ENCODE data around the gene ZBTB7C. TPM values are rescaled to one million over a fixed set of nuclear protein-coding genes. Genes with fewer than 3 reads are reported as not detected.

ZBTB7C gene
- total and polyA plus RNA-seq, 2 of the 4 experiments (the other 2 are of a cell fraction): not detected

DNA sequence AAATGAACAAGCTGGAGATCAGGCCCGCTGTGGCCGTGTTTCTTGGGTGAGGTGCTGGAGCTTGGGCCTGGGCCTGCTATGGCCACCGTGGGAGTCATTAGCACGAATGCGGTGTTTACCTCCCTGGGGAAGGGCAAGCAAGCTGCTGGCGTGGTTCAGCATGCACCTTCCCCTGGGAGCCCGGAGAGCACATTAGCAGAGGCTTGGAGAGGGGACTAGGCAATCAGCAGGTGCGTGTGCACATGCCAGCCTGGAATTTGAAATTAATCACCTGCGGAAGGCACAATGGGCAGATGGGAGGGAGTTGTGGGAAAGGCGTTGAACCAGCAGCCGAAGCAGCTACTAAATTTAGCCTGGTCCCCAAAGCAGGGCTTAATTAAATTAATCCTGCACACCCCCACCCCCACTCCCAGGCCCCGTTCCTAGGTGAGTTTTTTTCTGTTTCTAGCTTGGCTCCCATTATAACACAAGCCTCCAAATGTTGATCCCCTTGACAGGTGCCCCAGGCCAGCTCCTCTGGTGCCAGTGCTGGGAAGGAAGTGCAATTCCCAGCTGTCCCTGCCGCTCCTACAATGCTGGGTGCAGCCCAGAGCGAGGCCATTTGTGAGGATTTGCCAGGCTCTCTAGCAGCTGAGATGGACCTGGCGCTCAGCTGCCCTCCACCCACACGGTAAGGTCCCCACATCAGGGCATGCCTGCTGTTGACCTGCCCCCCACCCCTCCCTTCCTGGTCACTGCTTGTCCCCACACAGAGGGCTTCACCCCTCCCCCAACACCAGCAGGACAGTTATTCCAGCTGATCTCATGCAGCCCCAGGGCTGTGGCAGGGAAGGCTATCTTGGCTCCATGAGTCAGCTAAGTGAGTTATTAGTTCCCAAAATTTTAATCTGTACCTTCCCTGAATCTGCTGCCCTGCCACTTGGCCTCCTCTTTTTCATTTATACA lies 115.0 kb downstream of the ZBTB7C start (continued):
- TF ChIP-seq MAFK (IDR thresholded peaks at IDR 0.05; ENCODE audit: low read depth, low read length): no peak

- in situ Hi-C loops (cut with MboI; ENCODE audit: low sequenced_read_pairs): no loop called here
- H3K4me1 ChIP-seq (ENCODE audit: control insufficient read depth, insufficient read depth, low read length): no peaks in the 10 kb centered on the region
- no peak overlapping the region for H2BK120ac ChIP-seq (ENCODE audit: low read depth, low read length)
- no peak overlapping the region for H4K5ac ChIP-seq (ENCODE audit: low read depth, low read length)
- no peak overlapping the region for H2BK5ac ChIP-seq (ENCODE audit: low read depth, low read length, poor library complexity, severe bottlenecking)
- no peak overlapping the region for H2AFZ ChIP-seq (replicated peaks; ENCODE audit: low read length, poor library complexity)
- dilution Hi-C loops (cut with HindIII; ENCODE audit: low sequenced_read_pairs, unreplicated experiment): no loop called here
- no peaks in the 10 kb centered on the region for H3K79me1 ChIP-seq (ENCODE audit: low read depth in 1 of 2, low read length in 2 of 2)
- H4K20me1 ChIP-seq (ENCODE audit: insufficient read depth, low read length): no peaks in the 10 kb centered on the region
- H3K27me3 ChIP-seq (ENCODE audit: control insufficient read depth, insufficient read depth, low read length): no peaks in the 10 kb centered on the region
- H3K4me3 ChIP-seq (ENCODE audit: insufficient read depth, low read depth, low read length): no peak overlapping the region
- H3K4me2 ChIP-seq (ENCODE audit: low read depth, low read length): no peak overlapping the region
- DNase-seq (no peak), ATAC-seq (ENCODE audit: low read depth) (no peak)
- BruUV-seq (replicated peaks): no TSS peak
- ChIA-PET CTCF (interaction anchor here (0.6 kb wide), 1 partner anchor 15 kb away, joined by 7 read pairs; no protein-coding TSS in a partner anchor), POLR2A (ENCODE audit: unreplicated experiment) (no interaction called here)
- no peak overlapping the region for H2BK15ac ChIP-seq (ENCODE audit: low read depth, low read length)
- H3K14ac ChIP-seq (replicated peaks; ENCODE audit: low read depth, low read length): no peak overlapping the region
- intact Hi-C loops (cut with micrococcal nuclease): no loop called here
- H4K91ac ChIP-seq (ENCODE audit: insufficient read depth, low read depth, low read length): no peak overlapping the region
- no peak overlapping the region for H3K9ac ChIP-seq (ENCODE audit: low read depth, low read length)
- no peaks in the 10 kb centered on the region for H3K36me3 ChIP-seq (ENCODE audit: control insufficient read depth, insufficient read depth, low read length)
- no peak overlapping the region for H3K23ac ChIP-seq (ENCODE audit: low read depth, low read length)
- no peak overlapping the region for H3K18ac ChIP-seq (ENCODE audit: low read depth, low read length)
- H3K4ac ChIP-seq (ENCODE audit: low read depth, low read length): no peak overlapping the region
- no peaks in the 10 kb centered on the region for H3K9me3 ChIP-seq (ENCODE audit: control insufficient read depth, insufficient read depth, low read length)
- H2AK5ac ChIP-seq (ENCODE audit: low read depth, low read length): no peak overlapping the region
- H3K27ac ChIP-seq (ENCODE audit: insufficient read depth, low read length): no peak overlapping the region
- H3K56ac ChIP-seq (ENCODE audit: extremely low read depth, insufficient read depth, low read length): no peak overlapping the region
- no peak for TF ChIP-seq SMC3 (IDR thresholded peaks at IDR 0.05; ENCODE audit: low read depth, low read length)
- no peak for TF ChIP-seq POLR2A (IDR thresholded peaks at IDR 0.05; ENCODE audit: low read depth, low read length)
- no peak for TF ChIP-seq NFE2L2 (IDR thresholded peaks at IDR 0.05; ENCODE audit: low read depth, low read length)
- TF ChIP-seq MXI1 (IDR thresholded peaks at IDR 0.05; ENCODE audit: borderline replicate concordance, low read depth, low read length): no peak
- TF ChIP-seq RFX5 (IDR thresholded peaks at IDR 0.05; ENCODE audit: low read depth, low read length): no peak
- 29% methylated on average over 2 of the region's 4 CpGs; no CpG with 5 or more reads in 1 of the 2 experiments for WGBS, 2 experiments (ENCODE audit: extremely low coverage in 2 of 2, insufficient read length in 1 of 2)
- H4K8ac ChIP-seq (ENCODE audit: low read depth in 2 of 2, low read length in 2 of 2): no peak overlapping the region
- no peak overlapping the region for H2BK20ac ChIP-seq (ENCODE audit: low read depth, low read length)
- no peaks in the 10 kb centered on the region for H3K9me1 ChIP-seq (ENCODE audit: insufficient read depth, low read length)
- no peak overlapping the region for H2AK9ac ChIP-seq (replicated peaks; ENCODE audit: low read depth, low read length, poor library complexity)
Measured at GRCh38 chr18:48292782-48293424, 116.3 kb downstream of the ZBTB7C start.
